SHP77 (cell line): Measurements from ENCODE around the gene ANKS1A.
"Not testable (repeated sequence)": the region's sequence is repeated elsewhere in the genome, so short reads cannot be mapped to it uniquely, and the experiment has no call there.

Experiments used
- DNase-seq, 2 experiments: peaks; one replicate each; lab custom pipeline; 2025; lab: John Stamatoyannopoulos, UW

Gene ANKS1A

DNA sequence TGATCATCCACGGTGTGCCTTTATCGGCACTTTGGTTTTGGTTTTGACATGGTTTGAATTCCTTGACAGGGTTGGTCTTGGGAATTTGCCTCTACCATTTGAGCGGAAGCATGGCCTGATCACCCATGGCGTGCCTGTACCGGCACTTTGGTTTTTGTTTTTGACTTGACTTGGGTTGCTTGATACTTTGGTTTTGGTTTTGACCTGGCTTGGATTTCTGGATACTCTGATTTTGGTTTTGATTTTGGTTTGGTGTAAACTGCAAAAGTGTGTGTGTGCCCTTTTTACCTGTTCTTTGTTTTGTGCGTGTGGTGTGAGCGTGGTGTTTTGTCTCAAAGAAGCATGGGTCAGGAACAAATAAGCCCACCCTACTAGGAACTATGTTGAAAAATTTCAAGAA, 110.1 kb downstream of the ANKS1A start:
- not testable (repeated sequence) for DNase-seq

- not testable (repeated sequence) for DNase-seq
Observed at GRCh38 chr6:34999962-35000361, 110.9 kb downstream of the ANKS1A start.

DNA sequence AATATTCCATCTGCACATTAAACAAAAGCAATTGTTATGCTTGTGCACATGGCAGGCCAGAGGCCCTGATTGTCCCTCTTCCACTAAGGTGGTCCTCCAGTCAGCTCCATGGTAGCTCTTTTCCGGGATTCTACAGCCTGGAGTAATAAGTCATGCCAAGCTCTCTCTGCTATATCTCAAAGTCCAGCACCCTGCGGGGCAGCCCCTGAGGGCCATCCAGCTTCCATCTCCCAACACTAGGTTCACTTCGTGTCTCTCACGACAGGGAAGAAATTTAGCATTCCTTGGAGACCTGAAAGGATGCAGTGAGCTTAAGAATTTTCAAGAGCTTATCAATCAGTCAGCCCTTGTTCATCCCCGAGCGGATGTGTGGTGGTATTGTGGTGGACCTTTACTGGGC, 112.3 kb downstream of the ANKS1A start:
- DNase-seq, result not testable (repeated sequence)

DNA sequence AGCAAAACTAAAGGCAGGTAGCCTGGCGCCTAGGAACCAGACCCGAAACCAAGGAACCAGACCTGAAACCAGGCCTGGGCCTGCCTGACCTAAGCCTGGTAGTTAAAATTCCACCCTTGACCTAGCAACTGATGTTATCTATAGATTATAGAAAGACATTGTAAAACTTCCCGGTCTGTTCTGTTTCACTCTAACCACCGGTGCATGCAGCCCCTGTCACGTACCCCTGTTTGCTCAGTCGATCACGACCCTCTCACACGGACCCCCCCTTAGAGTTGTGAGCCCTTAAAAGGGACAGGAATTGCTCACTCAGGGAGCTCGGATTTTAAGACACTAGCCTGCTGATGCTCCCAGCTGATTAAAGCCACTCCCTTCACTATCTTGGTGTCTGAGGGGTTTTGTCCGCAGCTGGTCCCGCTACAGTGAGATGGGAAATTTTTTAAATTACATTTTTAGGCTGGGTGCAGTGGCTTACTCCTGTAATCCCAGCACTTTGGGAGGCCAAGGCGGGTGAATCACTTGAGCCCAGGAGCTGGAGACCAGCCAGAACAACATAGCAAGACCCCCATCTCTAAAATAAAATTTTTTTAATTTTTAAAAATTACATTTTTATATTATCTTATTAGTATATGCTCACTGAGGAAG, 115.0 kb downstream of the ANKS1A start:
- not testable (repeated sequence) for DNase-seq

- DNase-seq, result no peak
Observed at GRCh38 chr6:35007016-35007415, 118.0 kb downstream of the ANKS1A start.

- no peak for DNase-seq
Observed at GRCh38 chr6:35008858-35009257, 119.8 kb downstream of the ANKS1A start.

- no peak for DNase-seq
Observed at GRCh38 chr6:35011096-35012041, 122.3 kb downstream of the ANKS1A start.

DNA sequence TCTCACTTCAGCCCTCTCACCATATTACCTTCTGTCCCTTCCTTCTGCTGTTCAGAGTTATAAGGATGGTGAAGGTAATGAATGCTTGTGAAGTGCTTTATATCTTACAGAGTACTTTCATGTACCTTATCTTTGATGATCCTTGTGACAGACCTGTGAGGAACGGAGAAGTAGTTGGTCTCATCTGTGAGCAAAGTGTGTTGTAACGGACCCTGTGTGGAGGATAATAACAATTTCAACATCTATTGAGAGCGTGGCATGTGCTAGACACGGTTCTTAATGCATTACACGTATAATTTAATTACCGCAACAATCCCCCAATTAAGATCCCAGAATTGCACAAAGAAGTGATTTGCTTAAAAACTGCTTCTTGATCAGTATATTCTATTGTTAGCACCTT, 124.6 kb downstream of the ANKS1A start:
- no peak for DNase-seq

DNA sequence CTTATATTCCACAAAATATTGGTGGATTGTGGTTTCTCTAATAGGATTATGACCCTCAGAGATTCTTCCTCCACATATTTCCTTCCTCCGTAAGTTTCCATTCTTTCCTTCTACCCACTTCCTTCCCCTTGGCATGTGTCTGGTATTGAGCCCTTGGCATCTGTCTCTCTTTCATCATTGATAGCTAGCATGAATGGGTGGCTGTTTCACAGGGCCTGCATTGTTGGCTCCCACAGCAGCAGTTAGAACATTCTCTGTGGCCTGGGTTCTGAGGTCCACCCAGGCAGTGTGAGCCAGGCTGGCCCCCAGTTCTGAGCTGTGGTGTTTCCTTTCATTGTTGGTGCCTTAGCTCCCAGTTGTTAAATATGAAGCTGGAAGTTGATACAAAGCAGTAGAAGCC, 125.3 kb downstream of the ANKS1A start:
- no peak for DNase-seq

DNA sequence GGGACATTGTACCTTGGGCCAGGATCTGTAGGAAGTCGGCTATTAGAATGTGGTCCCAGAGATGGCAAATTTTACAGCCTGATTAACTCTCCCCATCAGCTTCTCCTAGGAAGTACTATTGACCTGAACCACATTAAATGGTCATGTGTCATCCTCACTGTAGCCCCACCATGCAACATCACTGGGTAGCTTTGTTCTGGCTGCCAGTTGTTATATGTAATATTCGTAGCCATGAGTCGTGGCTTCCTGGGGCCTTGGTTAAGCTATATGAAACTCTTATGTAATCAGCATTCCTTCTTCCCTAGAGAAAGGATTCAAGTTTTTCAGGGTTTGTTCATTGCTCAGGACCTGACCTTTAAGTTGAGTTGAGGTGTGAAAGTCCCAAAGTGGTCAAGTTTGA, 125.7 kb downstream of the ANKS1A start:
- no peak for DNase-seq

GRCh38 chr6:35015476-35015875, 126.4 kb downstream of the ANKS1A start:
- no peak for DNase-seq

DNA sequence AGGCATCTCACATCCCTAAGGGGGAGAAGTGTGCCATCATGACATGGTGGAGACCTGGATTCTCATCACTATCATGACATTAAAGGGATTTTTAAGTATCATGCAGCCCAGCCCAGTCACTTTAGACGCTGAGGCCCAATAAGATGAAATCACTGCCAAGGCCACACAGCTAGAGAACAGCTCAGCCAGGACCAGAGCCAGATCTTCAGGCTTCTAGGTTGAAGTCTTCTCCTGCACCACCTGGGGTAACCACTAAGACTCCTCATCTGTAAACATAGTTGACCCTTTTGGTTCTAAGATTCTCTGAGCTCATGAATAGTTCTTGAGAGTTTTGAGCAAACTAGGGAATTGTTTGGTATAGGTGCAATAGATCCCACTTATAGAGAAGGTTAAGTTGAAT, 126.9 kb downstream of the ANKS1A start:
- DNase-seq, result no peak

GRCh38 chr6:35016502-35017321, 127.7 kb downstream of the ANKS1A start:
- DNase-seq, result no peak

- no peak for DNase-seq
Observed at GRCh38 chr6:35017411-35018181, 128.5 kb downstream of the ANKS1A start.

- DNase-seq, result no peak
Observed at GRCh38 chr6:35018182-35018519, 129.1 kb downstream of the ANKS1A start.

GRCh38 chr6:35018746-35019145, 129.7 kb downstream of the ANKS1A start:
- no peak for DNase-seq

- DNase-seq, result no peak
Observed at GRCh38 chr6:35019171-35019570, 130.1 kb downstream of the ANKS1A start.

GRCh38 chr6:35019831-35020230, 130.8 kb downstream of the ANKS1A start:
- no peak for DNase-seq

DNA sequence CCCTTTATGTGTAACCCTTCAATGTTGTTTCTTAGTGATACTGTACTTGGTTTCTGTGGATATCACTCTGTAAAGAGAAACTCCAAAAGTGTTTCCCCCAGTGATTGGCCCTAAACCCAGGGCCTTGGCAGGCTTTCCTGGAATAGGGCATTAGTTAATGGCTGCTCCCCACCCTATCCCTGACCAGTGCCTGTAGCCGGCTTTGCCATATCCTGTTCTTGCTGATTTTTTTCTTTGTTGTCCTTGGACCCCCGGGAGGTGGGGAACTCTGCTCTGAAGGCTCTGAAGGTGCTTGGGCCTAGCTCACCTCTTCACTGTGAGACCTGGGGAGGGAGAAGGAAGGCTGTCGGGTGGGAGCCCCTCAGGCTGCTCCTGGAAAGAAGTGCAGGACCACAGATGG, 131.9 kb downstream of the ANKS1A start:
- no peak for DNase-seq

- no peak for DNase-seq
Observed at GRCh38 chr6:35023091-35024000, 134.3 kb downstream of the ANKS1A start.
